Activated T-cell treated with anti-CD3 and anti-CD28 coated beads, Interleukin-2, amount 50 U/mL, for 72 hours (primary cell): ENCODE results near the gene RBBP9. TPM values are rescaled to one million over a fixed set of nuclear protein-coding genes. Genes with fewer than 3 reads are reported as not detected.

Experiments
- ATAC-seq, 2 donors: fragments of 150-1000 bp; cut with Tn5 transposase; replicated peaks in 1 of 2; 2 replicates each; pipeline ENCODE4 v1.10.0; 2021; ENCODE audit warnings: moderate library complexity in 2 of 2, mild to moderate bottlenecking in 1 of 2
- DNase-seq, 2 donors: peaks; one replicate each; pipeline ENCODE4 v3.0.0; 2021 to 2022; ENCODE audit warnings: mixed read lengths in 1 of 2
- H3K27ac Mint-ChIP-seq: one replicate; pipeline ENCODE4 v1.8.0; 2022; ENCODE audit warnings: mild to moderate bottlenecking, moderate library complexity, mixed read lengths
- H3K27me3 Mint-ChIP-seq: one replicate; pipeline ENCODE4 v1.8.0; 2022; ENCODE audit warnings: low read depth, mixed read lengths
- H3K36me3 Mint-ChIP-seq, 2 donors: one replicate each; pipeline ENCODE4 v1.8.0; 2022; ENCODE audit warnings: mixed read lengths in 2 of 2, mild to moderate bottlenecking in 1 of 2; ENCODE audit not compliant: insufficient read depth in 2 of 2
- H3K4me1 Mint-ChIP-seq: one replicate; pipeline ENCODE4 v1.8.0; 2022; ENCODE audit warnings: low read depth, mixed read lengths
- H3K4me3 Mint-ChIP-seq, 2 donors: one replicate each; pipeline ENCODE4 v1.8.0; 2022; ENCODE audit warnings: mild to moderate bottlenecking in 2 of 2, mixed read lengths in 2 of 2, moderate library complexity in 2 of 2
- H3K9me3 Mint-ChIP-seq, 2 donors: one replicate each; pipeline ENCODE4 v1.8.0; 2022; ENCODE audit warnings: mixed read lengths in 2 of 2
- total RNA-seq, 2 donors: library from RNA; stranded (reverse); gene quantifications; one replicate each; pipeline ENCODE4 v1.2.3, GENCODE V29; 2022

The RBBP9 gene
- total RNA-seq, 2 donors from 2014 or later: 27.2 to 30.6 TPM

- DNase-seq (no peak), ATAC-seq (no peak)
- Mint-ChIP-seq H3K4me3 (no peak overlapping the region), H3K4me1 (peaks cover 4% of the 10 kb centered on the region), H3K9me3 (no peaks in the 10 kb centered on the region), H3K27ac (no peak overlapping the region), H3K36me3 (peaks cover 13 to 19% of the 10 kb centered on the region in 2 donors), H3K27me3 (no peaks in the 10 kb centered on the region)
These were observed 8.7 kb downstream of the RBBP9 start for GRCh38 chr20:18488301-18488700.

- DNase-seq (no peak), ATAC-seq (no peak)
- Mint-ChIP-seq H3K27me3 (no peaks in the 10 kb centered on the region), H3K9me3 (no peaks in the 10 kb centered on the region), H3K36me3 (peaks cover 3 to 17% of the 10 kb centered on the region in 2 donors), H3K4me1 (no peaks in the 10 kb centered on the region), H3K27ac (peak overlapping the region; percentile 57), H3K4me3 (no peak overlapping the region)
These were observed 15.4 kb downstream of the RBBP9 start for GRCh38 chr20:18481596-18481995.

GRCh38 chr20:18477821-18478220, 19.2 kb downstream of the RBBP9 start:
- Mint-ChIP-seq H3K27me3 (no peaks in the 10 kb centered on the region), H3K9me3 (no peaks in the 10 kb centered on the region), H3K4me1 (no peaks in the 10 kb centered on the region), H3K4me3 (no peak overlapping the region), H3K36me3 (peaks cover 0 to 13% of the 10 kb centered on the region in 2 donors), H3K27ac (no peak overlapping the region)
- no peak for ATAC-seq
- no peak for DNase-seq

DNA sequence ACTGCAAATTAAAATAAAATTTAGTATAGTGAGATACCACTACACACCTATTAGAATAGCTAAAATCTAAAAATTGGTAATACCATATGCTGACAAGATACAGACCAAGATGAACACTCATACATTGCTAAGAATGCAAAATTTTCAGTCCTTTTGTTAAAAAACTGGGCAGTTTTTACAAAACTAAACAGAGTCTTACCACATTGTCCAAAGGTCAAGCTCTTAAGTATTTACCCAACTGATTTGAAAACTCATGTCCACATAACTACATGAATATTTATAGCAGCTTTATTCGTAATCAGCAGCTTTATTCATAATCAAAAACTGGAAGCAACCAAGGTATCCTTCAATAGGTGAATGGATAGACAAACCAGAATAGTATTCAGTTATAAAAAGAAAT, 19.8 kb downstream of the RBBP9 start:
- H3K4me3 Mint-ChIP-seq: no peak overlapping the region
- peaks cover 0 to 14% of the 10 kb centered on the region in 2 donors for H3K36me3 Mint-ChIP-seq
- H3K4me1 Mint-ChIP-seq: no peaks in the 10 kb centered on the region
- no peaks in the 10 kb centered on the region for H3K27me3 Mint-ChIP-seq
- H3K9me3 Mint-ChIP-seq: no peaks in the 10 kb centered on the region
- no peak overlapping the region for H3K27ac Mint-ChIP-seq
- ATAC-seq (no peak), DNase-seq (no peak)

DNA sequence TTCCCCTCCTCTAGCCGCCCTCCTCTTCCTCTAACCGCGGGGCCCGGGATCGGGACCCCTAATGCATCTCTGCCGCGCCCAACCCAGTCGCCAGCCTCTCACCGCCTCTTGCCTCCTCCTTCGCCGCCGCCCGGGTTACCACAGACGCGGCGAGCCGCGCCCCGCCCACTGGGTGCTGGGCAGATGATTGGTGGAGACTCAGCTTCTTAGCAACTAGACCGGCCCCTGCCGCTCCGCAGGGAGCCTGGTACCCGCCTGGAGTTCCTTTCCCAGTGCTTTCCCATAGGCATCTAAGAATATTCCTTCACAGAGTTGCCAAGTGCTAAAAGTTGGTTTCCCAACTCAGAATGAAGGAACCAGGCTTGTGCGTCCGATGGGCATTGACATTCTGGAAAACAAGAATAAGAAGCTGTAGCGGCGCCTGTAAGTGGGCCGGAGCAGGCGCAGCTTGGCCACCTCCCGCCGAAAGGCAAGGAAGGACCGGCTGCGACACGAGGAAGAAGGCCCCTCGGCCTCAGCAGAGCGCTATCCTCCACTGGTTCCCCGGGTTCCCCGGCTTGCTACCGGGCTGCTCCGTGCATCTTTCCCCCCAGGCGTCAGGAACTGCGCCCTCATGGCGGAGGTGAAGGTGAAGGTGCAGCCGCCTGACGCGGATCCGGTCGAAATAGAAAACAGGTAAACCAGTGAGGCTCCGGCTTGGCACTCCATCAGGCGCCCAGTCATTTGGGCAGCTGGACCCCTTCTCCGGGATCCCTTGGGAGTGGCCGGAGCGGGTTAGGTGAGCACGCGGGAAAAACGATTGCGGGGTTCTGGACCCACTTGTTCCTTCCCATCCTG, 29.9 kb downstream of the RBBP9 start, which contains the start of the genes DZANK1 and POLR3F:
TSS of gene DZANK1 (minus strand) at position 137 of the 837 bp plus-strand sequence. CDS start 1,672 bp downstream, outside the sequence.
TSS of gene POLR3F (plus strand) at position 497 of the 837 bp plus-strand sequence. CDS start at position 614, 117 bp downstream.
- Mint-ChIP-seq H3K36me3 (peaks cover 0 to 3% of the 10 kb centered on the region in 2 donors), H3K27ac (peak within 1 kb of the TSS; percentile 94), H3K9me3 (no peaks in the 10 kb centered on the region), H3K4me3 (peak within 1 kb of the TSS; percentile 86 to 96), H3K4me1 (peaks cover 13% of the 10 kb centered on the region), H3K27me3 (no peaks in the 10 kb centered on the region)
- DNase-seq (peak; percentile 94), ATAC-seq (peak; percentile 98 to 99)

- Mint-ChIP-seq H3K27me3 (no peaks in the 10 kb centered on the region), H3K4me3 (peak overlapping the region; percentile 86 to 96), H3K4me1 (peaks cover 13% of the 10 kb centered on the region), H3K27ac (peak overlapping the region; percentile 94), H3K9me3 (no peaks in the 10 kb centered on the region), H3K36me3 (peaks cover 0 to 3% of the 10 kb centered on the region in 2 donors)
- DNase-seq (no peak), ATAC-seq (peak; percentile 44)
These were observed 30.5 kb downstream of the RBBP9 start for GRCh38 chr20:18466574-18466893.

GRCh38 chr20:18465536-18466200, 31.4 kb downstream of the RBBP9 start:
- Mint-ChIP-seq H3K36me3 (peaks cover 0 to 3% of the 10 kb centered on the region in 2 donors), H3K27ac (peak overlapping the region; percentile 33), H3K4me1 (peaks cover 13% of the 10 kb centered on the region), H3K9me3 (no peaks in the 10 kb centered on the region), H3K4me3 (peak overlapping the region; percentile 86 to 96), H3K27me3 (no peaks in the 10 kb centered on the region)
- ATAC-seq: no peak
- DNase-seq: no peak

GRCh38 chr20:18456600-18456999, 40.4 kb downstream of the RBBP9 start:
- ATAC-seq (no peak), DNase-seq (no peak)
- Mint-ChIP-seq H3K9me3 (peaks cover 2 to 3% of the 10 kb centered on the region in 2 donors), H3K4me3 (no peak overlapping the region), H3K27ac (no peak overlapping the region), H3K36me3 (no peaks in the 10 kb centered on the region), H3K4me1 (no peaks in the 10 kb centered on the region), H3K27me3 (no peaks in the 10 kb centered on the region)

DNA sequence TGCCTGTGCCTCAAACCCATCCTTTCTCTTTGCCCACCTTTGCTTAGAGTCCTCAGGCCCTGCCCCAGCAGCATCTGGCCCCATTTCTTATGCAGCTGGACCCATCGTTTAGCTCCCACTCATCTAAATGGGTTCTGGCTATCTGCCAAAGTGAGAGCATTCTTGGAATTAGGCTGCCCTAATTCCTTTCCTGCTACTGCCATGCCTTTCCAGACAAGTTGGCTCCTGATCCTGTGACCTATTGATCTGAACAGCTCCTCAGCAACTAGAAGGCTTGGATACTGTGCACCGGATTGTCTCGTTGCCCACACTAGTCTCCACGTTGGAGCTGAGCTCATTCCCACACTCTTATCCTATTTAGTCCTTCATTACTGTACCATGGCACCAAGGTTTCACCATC, 53.1 kb downstream of the RBBP9 start:
- ATAC-seq (no peak), DNase-seq (no peak)
- no peak overlapping the region for H3K4me3 Mint-ChIP-seq
- no peak overlapping the region for H3K27ac Mint-ChIP-seq
- no peaks in the 10 kb centered on the region for H3K9me3 Mint-ChIP-seq
- H3K36me3 Mint-ChIP-seq: no peaks in the 10 kb centered on the region
- no peaks in the 10 kb centered on the region for H3K27me3 Mint-ChIP-seq
- H3K4me1 Mint-ChIP-seq: no peaks in the 10 kb centered on the region

DNA sequence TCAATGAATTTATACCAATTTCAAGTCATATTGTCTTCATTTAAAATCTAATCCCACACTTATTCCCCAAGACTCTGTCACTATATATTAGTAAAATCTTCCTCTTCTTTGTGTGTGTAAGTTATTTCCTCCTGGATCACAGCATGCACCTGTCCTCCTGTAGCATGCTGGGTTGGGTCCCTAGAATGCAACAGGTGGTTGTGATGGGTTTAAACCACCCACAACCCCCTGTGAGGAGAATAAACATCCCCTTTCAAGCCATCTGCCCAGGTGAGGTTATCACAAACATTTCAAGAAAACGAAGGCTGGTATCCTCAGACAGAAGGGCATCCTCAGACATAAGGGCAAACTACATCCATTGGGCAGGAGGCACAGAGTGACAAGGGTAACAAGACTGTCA, 56.6 kb downstream of the RBBP9 start:
- Mint-ChIP-seq H3K27me3 (no peaks in the 10 kb centered on the region), H3K36me3 (no peaks in the 10 kb centered on the region), H3K9me3 (no peaks in the 10 kb centered on the region), H3K27ac (no peak overlapping the region), H3K4me1 (no peaks in the 10 kb centered on the region), H3K4me3 (no peak overlapping the region)
- DNase-seq (no peak), ATAC-seq (no peak)

DNA sequence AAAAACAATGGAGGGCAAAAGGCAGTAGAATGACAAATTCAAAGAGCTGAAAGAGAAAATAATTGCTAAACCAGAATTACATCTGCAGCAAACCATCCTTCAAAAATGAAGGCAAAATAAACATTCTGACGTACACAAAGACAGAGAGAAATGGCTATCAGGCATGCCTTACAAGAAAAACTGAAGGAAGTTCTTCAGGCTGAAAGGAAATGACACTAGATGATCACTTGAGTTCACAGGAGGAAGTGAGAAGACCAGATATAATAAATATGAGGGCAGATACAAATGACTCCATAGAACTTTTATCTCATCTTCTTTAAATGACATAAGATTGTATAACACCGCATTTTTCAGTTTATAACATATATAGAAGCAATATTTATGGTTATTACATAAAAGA, 60.2 kb downstream of the RBBP9 start:
- no peak for ATAC-seq
- H3K36me3 Mint-ChIP-seq: no peaks in the 10 kb centered on the region
- H3K4me1 Mint-ChIP-seq: no peaks in the 10 kb centered on the region
- H3K27me3 Mint-ChIP-seq: no peaks in the 10 kb centered on the region
- no peak overlapping the region for H3K4me3 Mint-ChIP-seq
- no peak for DNase-seq
- H3K27ac Mint-ChIP-seq: no peak overlapping the region
- no peaks in the 10 kb centered on the region for H3K9me3 Mint-ChIP-seq
